ENCODE measurements around the gene HCN3. TPM values are rescaled to one million over a fixed set of nuclear protein-coding genes. Genes with fewer than 3 reads are reported as not detected.

The HCN3 gene
- total and polyA plus RNA-seq, 2 of the 13 experiments (the other 11 are each of a cell fraction or from before 2014, with no cell fraction given): 2.4 to 10.2 TPM

DNA sequence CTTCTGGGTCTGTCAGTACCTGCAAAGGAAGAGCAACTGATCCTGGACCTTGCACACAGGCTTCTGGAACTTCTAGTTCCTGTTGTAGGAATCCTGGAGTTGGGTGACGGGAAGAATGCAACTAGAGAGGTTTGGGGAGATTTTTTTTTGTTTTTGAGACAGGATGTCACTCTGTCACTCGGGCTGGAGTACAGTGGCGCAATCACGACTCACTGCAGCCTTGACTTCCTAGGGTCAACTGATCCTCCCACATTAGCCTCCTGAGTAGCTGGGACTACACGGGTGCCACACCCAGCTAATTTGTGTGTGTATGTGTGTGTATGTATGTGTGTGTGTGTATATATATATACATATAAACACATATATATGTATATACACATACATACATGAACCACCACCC, 40.8 kb upstream of the HCN3 start:
- Histone ChIP-seq H3K9me3 (ENCODE audit: low read length) (no peaks in the 10 kb centered on the region), H3K4me3 (replicated peaks in 1 of 3; ENCODE audit: insufficient read depth in 1 of 3, low read depth in 2 of 3, low read length in 3 of 3) (no peak overlapping the region), H3K79me2 (ENCODE audit: insufficient read depth, low read length) (no peaks in the 10 kb centered on the region), H3K27ac (ENCODE audit: extremely low read length, insufficient read depth, low read length) (no peak overlapping the region), H3K27me3 (ENCODE audit: control insufficient read depth in 1 of 2, insufficient read depth in 2 of 2, low read length in 2 of 2) (no peaks in the 10 kb centered on the region), H2AFZ (ENCODE audit: low read length) (no peak overlapping the region), H3K4me1 (ENCODE audit: insufficient read depth, low read length) (peaks cover 11% of the 10 kb centered on the region), H3K4me2 (ENCODE audit: low read depth, low read length) (no peak overlapping the region), H4K20me1 (ENCODE audit: insufficient read depth, low read length) (no peaks in the 10 kb centered on the region), H3K36me3 (replicated peaks in 1 of 2; ENCODE audit: control insufficient read depth in 1 of 2, insufficient read depth in 2 of 2, low read length in 2 of 2) (peaks cover 2 to 3% of the 10 kb centered on the region in 2 experiments; a peak in 1 of 5 replicates), H3K9ac (ENCODE audit: insufficient read depth, low read depth, low read length) (no peak overlapping the region)
- DNase-seq (ENCODE audit: low spot score) (no peak), ATAC-seq (no peak), FAIRE-seq (no peak)
- TF ChIP-seq SP2 (CRISPR knock-in tag; IDR thresholded peaks at IDR 0.05) (no peak), ZNF616 (CRISPR knock-in tag; IDR thresholded peaks at IDR 0.05; ENCODE audit: low read depth) (no peak), KLF15 (CRISPR knock-in tag; IDR thresholded peaks at IDR 0.05; ENCODE audit: borderline replicate concordance) (no peak), TP53 (CRISPR knock-in tag; conservative IDR thresholded peaks at IDR 0.05) (no peak), ZNF746 (CRISPR knock-in tag; IDR thresholded peaks at IDR 0.05) (no peak), HNRNPK (IDR thresholded peaks at IDR 0.05; ENCODE audit: low read depth, low read length, poor library complexity, severe bottlenecking) (no peak), ZNF292 (CRISPR knock-in tag; IDR thresholded peaks at IDR 0.05; ENCODE audit: borderline replicate concordance, low read depth) (no peak), FOSL2 (CRISPR knock-in tag; IDR thresholded peaks at IDR 0.05) (peak; percentile 50; the same call in 1 of the 2 replicates), XBP1 (CRISPR knock-in tag; IDR thresholded peaks at IDR 0.05) (no peak), ADNP (CRISPR knock-in tag; IDR thresholded peaks at IDR 0.05) (no peak), NFYB (CRISPR knock-in tag; IDR thresholded peaks at IDR 0.05) (no peak), MTA1 (CRISPR knock-in tag; IDR thresholded peaks at IDR 0.05; ENCODE audit: borderline replicate concordance) (no peak), CEBPB (IDR thresholded peaks at IDR 0.05; ENCODE audit: borderline replicate concordance, low read depth, low read length) (peak; percentile 46; the same call in 1 of the 2 replicates)
- TF ChIP-seq, protein P1, sequence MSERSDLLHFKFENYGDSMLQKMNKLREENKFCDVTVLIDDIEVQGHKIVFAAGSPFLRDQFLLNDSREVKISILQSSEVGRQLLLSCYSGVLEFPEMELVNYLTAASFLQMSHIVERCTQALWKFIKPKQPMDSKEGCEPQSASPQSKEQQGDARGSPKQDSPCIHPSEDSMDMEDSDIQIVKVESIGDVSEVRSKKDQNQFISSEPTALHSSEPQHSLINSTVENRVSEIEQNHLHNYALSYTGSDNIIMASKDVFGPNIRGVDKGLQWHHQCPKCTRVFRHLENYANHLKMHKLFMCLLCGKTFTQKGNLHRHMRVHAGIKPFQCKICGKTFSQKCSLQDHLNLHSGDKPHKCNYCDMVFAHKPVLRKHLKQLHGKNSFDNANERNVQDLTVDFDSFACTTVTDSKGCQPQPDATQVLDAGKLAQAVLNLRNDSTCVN (CRISPR knock-in tag; IDR thresholded peaks at IDR 0.05; ENCODE audit: borderline replicate concordance): no peak
- TF ChIP-seq, protein P2, sequence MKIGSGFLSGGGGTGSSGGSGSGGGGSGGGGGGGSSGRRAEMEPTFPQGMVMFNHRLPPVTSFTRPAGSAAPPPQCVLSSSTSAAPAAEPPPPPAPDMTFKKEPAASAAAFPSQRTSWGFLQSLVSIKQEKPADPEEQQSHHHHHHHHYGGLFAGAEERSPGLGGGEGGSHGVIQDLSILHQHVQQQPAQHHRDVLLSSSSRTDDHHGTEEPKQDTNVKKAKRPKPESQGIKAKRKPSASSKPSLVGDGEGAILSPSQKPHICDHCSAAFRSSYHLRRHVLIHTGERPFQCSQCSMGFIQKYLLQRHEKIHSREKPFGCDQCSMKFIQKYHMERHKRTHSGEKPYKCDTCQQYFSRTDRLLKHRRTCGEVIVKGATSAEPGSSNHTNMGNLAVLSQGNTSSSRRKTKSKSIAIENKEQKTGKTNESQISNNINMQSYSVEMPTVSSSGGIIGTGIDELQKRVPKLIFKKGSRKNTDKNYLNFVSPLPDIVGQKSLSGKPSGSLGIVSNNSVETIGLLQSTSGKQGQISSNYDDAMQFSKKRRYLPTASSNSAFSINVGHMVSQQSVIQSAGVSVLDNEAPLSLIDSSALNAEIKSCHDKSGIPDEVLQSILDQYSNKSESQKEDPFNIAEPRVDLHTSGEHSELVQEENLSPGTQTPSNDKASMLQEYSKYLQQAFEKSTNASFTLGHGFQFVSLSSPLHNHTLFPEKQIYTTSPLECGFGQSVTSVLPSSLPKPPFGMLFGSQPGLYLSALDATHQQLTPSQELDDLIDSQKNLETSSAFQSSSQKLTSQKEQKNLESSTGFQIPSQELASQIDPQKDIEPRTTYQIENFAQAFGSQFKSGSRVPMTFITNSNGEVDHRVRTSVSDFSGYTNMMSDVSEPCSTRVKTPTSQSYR (CRISPR knock-in tag; IDR thresholded peaks at IDR 0.05; ENCODE audit: borderline replicate concordance): no peak
- TF ChIP-seq, protein P3, sequence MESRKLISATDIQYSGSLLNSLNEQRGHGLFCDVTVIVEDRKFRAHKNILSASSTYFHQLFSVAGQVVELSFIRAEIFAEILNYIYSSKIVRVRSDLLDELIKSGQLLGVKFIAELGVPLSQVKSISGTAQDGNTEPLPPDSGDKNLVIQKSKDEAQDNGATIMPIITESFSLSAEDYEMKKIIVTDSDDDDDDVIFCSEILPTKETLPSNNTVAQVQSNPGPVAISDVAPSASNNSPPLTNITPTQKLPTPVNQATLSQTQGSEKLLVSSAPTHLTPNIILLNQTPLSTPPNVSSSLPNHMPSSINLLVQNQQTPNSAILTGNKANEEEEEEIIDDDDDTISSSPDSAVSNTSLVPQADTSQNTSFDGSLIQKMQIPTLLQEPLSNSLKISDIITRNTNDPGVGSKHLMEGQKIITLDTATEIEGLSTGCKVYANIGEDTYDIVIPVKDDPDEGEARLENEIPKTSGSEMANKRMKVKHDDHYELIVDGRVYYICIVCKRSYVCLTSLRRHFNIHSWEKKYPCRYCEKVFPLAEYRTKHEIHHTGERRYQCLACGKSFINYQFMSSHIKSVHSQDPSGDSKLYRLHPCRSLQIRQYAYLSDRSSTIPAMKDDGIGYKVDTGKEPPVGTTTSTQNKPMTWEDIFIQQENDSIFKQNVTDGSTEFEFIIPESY (CRISPR knock-in tag; IDR thresholded peaks at IDR 0.05): no peak
- 70% methylated on average over 5 of the region's 5 CpGs for WGBS (ENCODE audit: low lambda C conversion rate)
- intact Hi-C loops (cut with micrococcal nuclease; ENCODE audit: unreplicated experiment): no loop called here
- in situ Hi-C loops (cut with HindIII; ENCODE audit: extremely low pct_ligation_motif_present, low pct_unique_long_range_greater_than_20kb): no loop called here
- ChIA-PET POLR2A (no interaction called here), CTCF (ENCODE audit: low intra/inter-chr PET ratio, low total read pairs) (no interaction called here)
- BruUV-seq (replicated peaks): no TSS peak
